Uterus (tissue), 4 donors: ENCODE measurements around the gene CABP7. TPM values are rescaled to one million over a fixed set of nuclear protein-coding genes. Genes with fewer than 3 reads are reported as not detected.
"Not testable (repeated sequence)": the region's sequence is repeated elsewhere in the genome, so short reads cannot be mapped to it uniquely, and the experiment has no call there.

Source experiments
- DNase-seq, 2 donors: peaks; one replicate each; pipeline ENCODE4 v3.0.0-alpha.2; 2019 to 2020
- H3K27ac ChIP-seq, 2 donors: fragments of 200-600 bp; sonication (generic); 1 replicate in 1 of 2; 2 replicates in 1 of 2; pipeline ENCODE4 v1.5.1; 2016 to 2018
- H3K27me3 ChIP-seq, 2 donors: fragments of 200-600 bp; sonication (generic); one replicate each; pipeline ENCODE4 v1.5.1; 2018 to 2019; ENCODE audit warnings: control low read depth in 1 of 2
- H3K36me3 ChIP-seq, 2 donors: fragments of 200-600 bp; sonication (generic); one replicate each; pipeline ENCODE4 v1.5.1; 2019; ENCODE audit warnings: control low read depth in 1 of 2
- H3K4me1 ChIP-seq, 2 donors: fragments of 200-600 bp; sonication (generic); one replicate each; pipeline ENCODE4 v1.5.1; 2018 to 2019; ENCODE audit warnings: control low read depth in 1 of 2
- H3K4me3 ChIP-seq, 2 donors: fragments of 200-600 bp; sonication (generic); 1 replicate in 1 of 2; 2 replicates in 1 of 2; pipeline ENCODE4 v1.5.1; 2018 to 2019; ENCODE audit warnings: mild to moderate bottlenecking in 1 of 2
- H3K9me3 ChIP-seq, 2 donors: fragments of 200-600 bp; sonication (generic); one replicate each; pipeline ENCODE4 v1.5.1; 2019; ENCODE audit warnings: control low read depth in 1 of 2
- POLR2A ChIP-seq, 2 donors: fragments of 450-650 bp; IDR thresholded peaks; one replicate each; pipeline ENCODE4 v1.6.1; 2016; ENCODE audit warnings: antibody characterized with exemption in 2 of 2, mild to moderate bottlenecking in 1 of 2, moderate library complexity in 1 of 2
- intact Hi-C: fragments of 100-400 bp; cut with DNase I; formaldehyde crosslinking; loops from one replicate; pipeline ENCODE4 v1.15.1; 2023; ENCODE audit warnings: low total_unique reads
- total RNA-seq, 4 donors: library from RNA; depleted of rRNA in 3 of 4; stranded (reverse); fragments of >200 nt in 3 of 4; gene quantifications; one replicate each; pipeline versions ENCODE4 v1.1.0 to v1.2.4, GENCODE V29; 2014 to 2023
- TF ChIP-seq, protein P1 (sequence below), 4 experiments: fragments of 200-600 bp in 2 of 4; fragments of 450-650 bp in 2 of 4; sonication (generic) in 2 of 4; IDR thresholded peaks; one replicate each; pipeline ENCODE4 v1.5.1; 2016 to 2019; ENCODE audit warnings: antibody characterized with exemption in 4 of 4, mild to moderate bottlenecking in 2 of 4, moderate library complexity in 1 of 4
- donor health status: DM: yes; HTN: yes; CAD: no.

The CABP7 gene
- total RNA-seq, 4 donors from 2014 or later, result 0.14 TPM; not detected in 3

DNA sequence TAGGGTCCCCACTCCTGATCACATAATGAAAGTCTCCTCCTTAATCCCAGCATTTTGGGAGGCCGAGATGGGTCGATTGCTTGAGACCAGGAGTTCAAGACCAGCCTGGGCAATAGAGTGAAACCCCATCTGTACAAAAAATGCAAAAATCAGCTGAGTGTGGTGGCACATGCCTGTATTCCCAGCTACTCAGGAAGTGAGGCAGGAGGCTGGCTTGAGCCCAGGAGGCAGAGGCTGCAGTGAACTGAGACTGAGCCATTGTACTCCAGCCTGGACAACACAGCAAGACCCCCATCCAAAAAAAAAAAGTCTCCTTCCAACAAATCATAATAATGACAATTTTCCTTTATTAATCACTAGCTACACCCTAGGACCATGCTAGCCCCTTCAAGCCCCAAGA lies 31.9 kb downstream of the CABP7 start:
- no peak for TF ChIP-seq POLR2A (IDR thresholded peaks at IDR 0.05)
- TF ChIP-seq, protein P1, sequence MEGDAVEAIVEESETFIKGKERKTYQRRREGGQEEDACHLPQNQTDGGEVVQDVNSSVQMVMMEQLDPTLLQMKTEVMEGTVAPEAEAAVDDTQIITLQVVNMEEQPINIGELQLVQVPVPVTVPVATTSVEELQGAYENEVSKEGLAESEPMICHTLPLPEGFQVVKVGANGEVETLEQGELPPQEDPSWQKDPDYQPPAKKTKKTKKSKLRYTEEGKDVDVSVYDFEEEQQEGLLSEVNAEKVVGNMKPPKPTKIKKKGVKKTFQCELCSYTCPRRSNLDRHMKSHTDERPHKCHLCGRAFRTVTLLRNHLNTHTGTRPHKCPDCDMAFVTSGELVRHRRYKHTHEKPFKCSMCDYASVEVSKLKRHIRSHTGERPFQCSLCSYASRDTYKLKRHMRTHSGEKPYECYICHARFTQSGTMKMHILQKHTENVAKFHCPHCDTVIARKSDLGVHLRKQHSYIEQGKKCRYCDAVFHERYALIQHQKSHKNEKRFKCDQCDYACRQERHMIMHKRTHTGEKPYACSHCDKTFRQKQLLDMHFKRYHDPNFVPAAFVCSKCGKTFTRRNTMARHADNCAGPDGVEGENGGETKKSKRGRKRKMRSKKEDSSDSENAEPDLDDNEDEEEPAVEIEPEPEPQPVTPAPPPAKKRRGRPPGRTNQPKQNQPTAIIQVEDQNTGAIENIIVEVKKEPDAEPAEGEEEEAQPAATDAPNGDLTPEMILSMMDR (IDR thresholded peaks at IDR 0.05), result no peak
- Histone ChIP-seq H3K36me3 (no peaks in the 10 kb centered on the region), H3K9me3 (no peaks in the 10 kb centered on the region), H3K4me3 (no peak overlapping the region), H3K27ac (no peak overlapping the region), H3K27me3 (no peaks in the 10 kb centered on the region), H3K4me1 (no peaks in the 10 kb centered on the region)
- intact Hi-C loops, result no loop called here
- DNase-seq, result no peak

DNA sequence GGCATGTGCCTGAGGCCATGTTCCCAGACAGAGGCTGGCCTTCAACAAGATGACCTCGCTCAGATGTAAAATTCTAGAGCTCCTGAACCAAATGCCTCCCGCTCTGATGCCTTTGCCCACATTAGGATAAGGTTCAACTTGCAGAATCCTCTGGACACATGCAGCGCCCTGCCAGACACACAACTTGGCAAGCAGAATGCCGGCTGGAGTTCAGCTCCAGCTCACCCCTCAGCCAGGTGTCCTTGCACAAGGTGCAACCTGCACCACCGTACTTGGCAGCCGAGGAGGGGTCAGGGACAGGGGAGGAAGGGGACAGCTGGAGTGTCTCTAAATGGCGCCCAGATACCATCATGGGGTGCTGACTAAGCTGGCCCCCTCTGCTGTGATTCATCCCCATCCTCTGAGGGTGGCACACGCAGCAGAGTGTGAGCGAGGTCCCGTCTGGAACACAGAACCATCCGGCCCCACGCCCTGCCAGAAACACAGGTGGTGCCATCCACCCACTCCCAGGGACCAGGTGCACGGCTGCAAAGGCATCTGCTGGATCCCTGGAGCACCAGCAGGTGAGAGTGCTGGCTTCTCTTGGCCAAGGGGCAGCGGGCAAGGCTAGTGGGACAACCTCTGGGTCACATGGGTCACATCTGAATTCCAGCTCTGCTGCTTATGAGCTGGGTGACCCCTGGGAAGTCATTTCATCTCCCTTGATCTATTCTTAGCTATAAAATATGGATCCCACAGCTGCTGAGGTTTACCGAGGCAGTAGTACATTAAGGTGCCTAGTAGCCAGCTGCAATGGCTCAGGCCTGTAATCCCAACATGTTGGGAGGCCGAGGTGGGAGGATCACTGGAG lies 34.2 kb downstream of the CABP7 start:
- Histone ChIP-seq H3K27me3 (no peaks in the 10 kb centered on the region), H3K4me1 (no peaks in the 10 kb centered on the region), H3K4me3 (no peak overlapping the region), H3K9me3 (no peaks in the 10 kb centered on the region), H3K36me3 (no peaks in the 10 kb centered on the region), H3K27ac (no peak overlapping the region)
- intact Hi-C loops, result no loop called here
- DNase-seq, result no peak
- no peak for TF ChIP-seq POLR2A (IDR thresholded peaks at IDR 0.05)
- TF ChIP-seq, protein P1 (IDR thresholded peaks at IDR 0.05), result no peak

DNA sequence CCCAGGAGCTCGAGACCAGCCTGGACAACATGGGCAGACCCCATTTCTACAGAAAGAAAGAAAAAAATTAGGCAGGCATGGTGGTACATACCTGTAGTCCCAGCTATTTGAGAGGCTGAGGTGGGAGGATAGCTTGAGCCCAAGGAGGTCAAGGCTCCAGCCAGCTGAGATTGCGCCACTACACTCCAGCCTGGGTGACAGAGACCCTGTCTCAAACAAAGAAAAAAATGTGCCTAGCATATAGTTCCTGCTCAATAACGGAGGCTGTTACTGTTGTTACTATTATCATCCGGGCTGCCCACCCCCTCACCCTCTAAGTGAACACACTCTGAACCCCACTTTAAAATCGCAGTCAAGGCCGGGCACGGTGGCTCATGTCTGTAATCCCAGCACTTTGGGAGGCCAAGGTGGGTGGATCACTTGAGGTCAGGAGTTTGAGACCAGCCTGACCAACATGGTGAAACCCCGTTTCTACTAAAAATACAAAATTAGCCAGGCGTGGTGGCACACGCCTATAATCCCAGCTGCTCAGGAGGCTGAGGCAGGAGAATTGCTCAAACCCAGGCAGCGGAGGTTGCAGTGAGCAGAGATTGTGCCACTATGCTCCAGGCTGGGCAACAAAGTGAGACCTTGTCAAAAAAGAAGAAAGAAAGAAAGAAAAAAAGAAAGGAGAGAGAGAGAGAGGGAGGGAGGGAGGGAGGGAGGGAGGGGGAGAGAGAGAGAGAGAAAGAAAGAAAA lies 35.0 kb downstream of the CABP7 start:
- H3K27me3 ChIP-seq, H3K4me1 ChIP-seq, H3K9me3 ChIP-seq, intact Hi-C loops, H3K36me3 ChIP-seq, H3K27ac ChIP-seq, H3K4me3 ChIP-seq, DNase-seq: not testable (repeated sequence)

DNA sequence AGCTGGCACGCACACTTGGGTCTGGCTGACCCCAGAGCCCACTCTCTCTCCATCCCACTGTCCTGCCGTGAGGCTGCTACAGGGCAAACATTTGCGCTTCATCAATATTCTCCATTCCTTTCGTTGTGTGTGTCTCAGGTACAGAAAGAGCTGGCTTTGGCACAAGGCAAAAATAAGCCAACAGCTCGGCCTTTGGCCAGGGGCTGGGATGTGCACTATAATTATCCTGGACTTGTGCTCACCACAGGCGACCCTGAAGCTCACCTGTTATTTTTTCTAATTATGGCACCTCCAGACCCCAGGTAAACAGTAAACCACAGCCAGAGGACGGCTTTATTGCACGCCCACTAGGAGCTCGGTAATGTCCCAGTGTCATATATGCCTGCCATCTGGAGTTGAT lies 36.1 kb downstream of the CABP7 start:
- no peaks in the 10 kb centered on the region for H3K27me3 ChIP-seq
- no peak overlapping the region for H3K27ac ChIP-seq
- H3K9me3 ChIP-seq, result no peaks in the 10 kb centered on the region
- H3K4me3 ChIP-seq, result no peak overlapping the region
- no peaks in the 10 kb centered on the region for H3K4me1 ChIP-seq
- TF ChIP-seq POLR2A (IDR thresholded peaks at IDR 0.05), result no peak
- TF ChIP-seq, protein P1 (IDR thresholded peaks at IDR 0.05), result no peak
- intact Hi-C loops, result no loop called here
- H3K36me3 ChIP-seq, result no peaks in the 10 kb centered on the region
- no peak for DNase-seq

DNA sequence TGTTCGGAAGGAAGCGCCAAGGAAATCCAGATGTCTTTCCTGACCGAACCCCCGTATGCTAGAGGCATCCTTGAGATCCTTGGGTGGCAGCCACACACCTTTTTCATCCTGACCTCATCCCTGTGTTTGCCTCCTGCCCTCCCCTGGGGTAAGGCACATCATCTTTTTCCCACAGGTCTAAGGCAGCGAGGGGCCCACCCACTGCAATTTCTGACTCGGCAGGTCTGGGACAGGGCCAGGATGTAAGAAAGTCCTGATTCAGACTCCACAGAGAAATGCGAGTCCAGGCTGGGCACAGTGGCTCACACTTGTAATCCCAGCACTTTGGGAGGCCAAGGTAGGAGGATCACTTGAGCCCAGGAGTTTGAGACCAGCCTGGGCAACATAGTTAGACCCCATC lies 36.5 kb downstream of the CABP7 start:
- H3K36me3 ChIP-seq, result no peaks in the 10 kb centered on the region
- TF ChIP-seq, protein P1 (IDR thresholded peaks at IDR 0.05), result no peak
- TF ChIP-seq POLR2A (IDR thresholded peaks at IDR 0.05), result no peak
- intact Hi-C loops, result no loop called here
- no peaks in the 10 kb centered on the region for H3K27me3 ChIP-seq
- H3K9me3 ChIP-seq, result no peaks in the 10 kb centered on the region
- no peak overlapping the region for H3K4me3 ChIP-seq
- no peaks in the 10 kb centered on the region for H3K4me1 ChIP-seq
- H3K27ac ChIP-seq, result no peak overlapping the region
- DNase-seq, result no peak
